A673 (cell line): ENCODE data around the gene TTI1. TPM values are rescaled to one million over a fixed set of nuclear protein-coding genes. Genes with fewer than 3 reads are reported as not detected.

Experiments used
- BruUV-seq: library from RNA; stranded (reverse); fragments of 400-500 nt; replicated peaks from 2 replicates; lab custom pipeline; 2021; lab: Mats Ljungman, UMichigan
- CTCF ChIA-PET: fragments of 300-600 bp; sonication (Branson Sonifier 250); formaldehyde crosslinking; loops from one replicate; lab custom pipeline; 2022; ENCODE audit warnings: antibody characterized with exemption; lab: Charles Lee
- POLR2A ChIA-PET: fragments of 300-600 bp; sonication (Branson Sonifier 250); formaldehyde crosslinking; loops from one replicate; lab custom pipeline; 2022; ENCODE audit warnings: antibody characterized with exemption; ENCODE audit not compliant: low non-redundant PET; lab: Charles Lee
- DNase-seq: peaks from one replicate; pipeline ENCODE4 v3.0.0-alpha.2; 2015; ENCODE audit warnings: low spot score
- H3K27ac ChIP-seq: fragments of 200-600 bp; sonication (generic); 2 replicates; pipeline ENCODE4 v1.5.1; 2016; ENCODE audit warnings: mixed run types, low read depth, mild to moderate bottlenecking, mixed read lengths, antibody characterized with exemption, low read length; ENCODE audit not compliant: poor library complexity, severe bottlenecking
- H3K27me3 ChIP-seq: fragments of 200-600 bp; sonication (generic); replicated peaks from 2 replicates; pipeline ENCODE4 v1.6.1; 2017; ENCODE audit warnings: mixed run types, low read depth, mild to moderate bottlenecking, mixed read lengths, antibody characterized with exemption, low read length; ENCODE audit not compliant: insufficient read depth, poor library complexity
- H3K36me3 ChIP-seq: fragments of 200-600 bp; sonication (generic); 2 replicates; pipeline ENCODE4 v1.6.1; 2016; ENCODE audit warnings: mixed run types, mild to moderate bottlenecking, mixed read lengths, antibody characterized with exemption, low read length; ENCODE audit not compliant: insufficient read depth, poor library complexity, severe bottlenecking
- H3K4me1 ChIP-seq: fragments of 200-600 bp; sonication (generic); 2 replicates; pipeline ENCODE4 v1.6.1; 2017; ENCODE audit warnings: mixed run types, mild to moderate bottlenecking, mixed read lengths, antibody characterized with exemption, low read length; ENCODE audit not compliant: insufficient read depth, poor library complexity, severe bottlenecking
- H3K4me3 ChIP-seq: fragments of 200-600 bp; sonication (generic); 2 replicates; pipeline ENCODE4 v1.5.1; 2016; ENCODE audit warnings: low read depth, mixed run types, mild to moderate bottlenecking, mixed read lengths, low read length; ENCODE audit not compliant: poor library complexity, severe bottlenecking
- H3K9me3 ChIP-seq: fragments of 200-600 bp; sonication (generic); 2 replicates; pipeline ENCODE4 v1.6.1; 2016; ENCODE audit warnings: mixed run types, low read depth, mild to moderate bottlenecking, mixed read lengths, antibody characterized with exemption, low read length; ENCODE audit not compliant: poor library complexity, severe bottlenecking
- CTCF ChIP-seq: fragments of 300-800, 200-600 bp; sonication (generic); conservative IDR thresholded peaks from 2 replicates; pipeline ENCODE4 v1.5.1; 2017; ENCODE audit warnings: low read depth, mild to moderate bottlenecking, antibody characterized with exemption, low read length, moderate library complexity, mixed read lengths
- EZH2 ChIP-seq: fragments of 200-600 bp; sonication (generic); IDR thresholded peaks from 2 replicates; pipeline ENCODE4 v1.6.1; 2017; ENCODE audit warnings: borderline replicate concordance, low read depth, mild to moderate bottlenecking, mixed read lengths, antibody characterized with exemption, low read length; ENCODE audit not compliant: poor library complexity, severe bottlenecking
- intact Hi-C: fragments of 100-400 bp; cut with micrococcal nuclease; formaldehyde crosslinking; loops from one replicate; pipeline ENCODE4 v1.10.0; 2022; ENCODE audit not compliant: unreplicated experiment
- total RNA-seq: library from RNA; stranded (reverse); gene quantifications from 2 replicates; pipeline ENCODE4 v1.2.3, GENCODE V29; 2021

Gene TTI1
- total RNA-seq, 1 experiment from 2014 or later = 40.3 TPM

- Histone ChIP-seq H3K4me3 (no peak overlapping the region), H3K36me3 (peaks cover 29% of the 10 kb centered on the region), H3K27ac (peak overlapping the region; percentile 30), H3K9me3 (no peaks in the 10 kb centered on the region), H3K4me1 (peaks cover 15% of the 10 kb centered on the region), H3K27me3 (no peaks in the 10 kb centered on the region)
- intact Hi-C loops = no loop called here
- BruUV-seq = no TSS peak
- no peak for DNase-seq
- no peak for TF ChIP-seq EZH2
- TF ChIP-seq CTCF = no peak
- CTCF ChIA-PET = no interaction called here
- POLR2A ChIA-PET = no interaction called here
Observed at GRCh38 chr20:38004416-38004815, 28.8 kb downstream of the TTI1 start.

GRCh38 chr20:38002422-38002821 is 30.8 kb downstream of the TTI1 start:
- Histone ChIP-seq H3K27me3 (no peaks in the 10 kb centered on the region), H3K4me1 (peaks cover 15% of the 10 kb centered on the region), H3K9me3 (no peaks in the 10 kb centered on the region), H3K27ac (no peak overlapping the region), H3K4me3 (no peak overlapping the region), H3K36me3 (peaks cover 45% of the 10 kb centered on the region)
- intact Hi-C loops = no loop called here
- ChIA-PET POLR2A (interaction anchor here (0.6 kb wide), 1 partner anchor 402 kb away, joined by 3 read pairs; no protein-coding TSS in a partner anchor), CTCF (interaction anchor here (0.5 kb wide), 1 partner anchor 10 kb away, joined by 3 read pairs; no protein-coding TSS in a partner anchor)
- no TSS peak for BruUV-seq
- DNase-seq = no peak
- TF ChIP-seq CTCF (no peak), EZH2 (no peak)

- BruUV-seq = no TSS peak
Observed at GRCh38 chr20:38001981-38002380, 31.3 kb downstream of the TTI1 start.

More at GRCh38 chr20:38001981-38002380, 31.3 kb downstream of the TTI1 start:
- Histone ChIP-seq H3K4me1 (peaks cover 15% of the 10 kb centered on the region), H3K27ac (no peak overlapping the region), H3K9me3 (no peaks in the 10 kb centered on the region), H3K36me3 (peaks cover 50% of the 10 kb centered on the region), H3K27me3 (no peaks in the 10 kb centered on the region), H3K4me3 (no peak overlapping the region)
- ChIA-PET CTCF (no interaction called here), POLR2A (interaction anchor here (0.6 kb wide), 1 partner anchor 401 kb away, joined by 3 read pairs; no protein-coding TSS in a partner anchor)
- intact Hi-C loops = no loop called here
- TF ChIP-seq CTCF (no peak), EZH2 (no peak)
- no peak for DNase-seq
